ENCODE measurements around the gene CPZ.

The CPZ gene

DNA sequence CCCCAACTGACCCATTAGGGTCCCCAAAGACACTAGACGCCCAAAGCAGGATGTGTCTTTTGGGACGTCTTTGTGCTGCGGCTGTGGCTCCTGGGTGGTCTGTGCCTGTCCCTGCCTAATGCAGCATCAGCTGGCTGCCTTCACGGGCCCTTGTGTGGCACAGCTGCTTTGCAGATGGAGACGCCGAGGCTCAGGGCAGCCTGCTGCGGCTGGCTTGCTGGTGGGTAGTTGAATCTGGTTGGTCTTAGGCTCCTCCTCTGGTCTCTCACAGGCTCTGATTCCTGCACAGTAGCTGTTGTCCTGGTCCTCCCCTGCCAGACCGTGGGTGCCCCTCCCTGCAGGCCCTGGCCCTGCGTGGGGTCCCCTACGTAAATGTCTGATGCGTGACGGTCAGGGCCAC lies 8.1 kb downstream of the CPZ start:
- Histone ChIP-seq H3K4ac (ENCODE audit: low read depth, low read length) (no peak overlapping the region), H2AFZ (ENCODE audit: insufficient read depth, low read length, poor library complexity) (no peak overlapping the region), H2BK120ac (ENCODE audit: insufficient read depth, low read length, poor library complexity) (no peak overlapping the region), H4K12ac (ENCODE audit: low read depth, low read length) (no peak overlapping the region), H3K79me1 (ENCODE audit: low read length) (peaks cover 2% of the 10 kb centered on the region), H3K4me1 (ENCODE audit: control insufficient read depth in 1 of 2, insufficient read depth in 2 of 2, low read length in 2 of 2) (peaks cover 8 to 12% of the 10 kb centered on the region in 2 experiments), H3K27me3 (ENCODE audit: insufficient read depth, low read length) (no peaks in the 10 kb centered on the region), H3K4me3 (ENCODE audit: low read depth, low read length) (no peak overlapping the region), H2BK5ac (ENCODE audit: low read depth, low read length, poor library complexity) (no peak overlapping the region), H3K14ac (ENCODE audit: low read length) (no peak overlapping the region), H3K79me2 (ENCODE audit: control insufficient read depth, insufficient read depth, low read length, poor library complexity) (peaks cover 2% of the 10 kb centered on the region), H3K9ac (ENCODE audit: low read length) (no peak overlapping the region), H3K36me3 (ENCODE audit: control insufficient read depth in 1 of 2, insufficient read depth in 2 of 2, low read length in 2 of 2) (peaks cover 70 to 76% of the 10 kb centered on the region in 2 experiments), H2AK5ac (ENCODE audit: low read length) (no peak overlapping the region), H3K4me2 (ENCODE audit: low read length) (no peak overlapping the region), H4K8ac (ENCODE audit: low read depth, low read length) (no peak overlapping the region), H3K9me3 (ENCODE audit: insufficient read depth, low read depth, low read length) (no peaks in the 10 kb centered on the region), H3K18ac (ENCODE audit: low read length) (no peak overlapping the region), H3K23ac (ENCODE audit: low read length) (no peak overlapping the region), H3K27ac (ENCODE audit: low read depth, low read length) (no peak overlapping the region), H4K91ac (ENCODE audit: low read depth, low read length) (no peak overlapping the region), H2BK12ac (ENCODE audit: low read length) (no peak overlapping the region)
- WGBS (ENCODE audit: extremely low coverage, insufficient coverage, insufficient read length), result no CpG with 5 or more reads among the region's 12 CpGs
- DNase-seq, result no peak

- Histone ChIP-seq H3K4me3 (ENCODE audit: low read depth, low read length) (no peak overlapping the region), H2AFZ (ENCODE audit: insufficient read depth, low read length, poor library complexity) (no peak overlapping the region), H3K18ac (ENCODE audit: low read length) (no peak overlapping the region), H4K91ac (ENCODE audit: low read depth, low read length) (no peak overlapping the region), H2AK5ac (ENCODE audit: low read length) (no peak overlapping the region), H3K9me3 (ENCODE audit: insufficient read depth, low read depth, low read length) (no peaks in the 10 kb centered on the region), H3K4me1 (ENCODE audit: control insufficient read depth in 1 of 2, insufficient read depth in 2 of 2, low read length in 2 of 2) (peaks cover 8 to 11% of the 10 kb centered on the region in 2 experiments), H3K27me3 (ENCODE audit: insufficient read depth, low read length) (no peaks in the 10 kb centered on the region), H3K14ac (ENCODE audit: low read length) (no peak overlapping the region), H3K9ac (ENCODE audit: low read length) (no peak overlapping the region), H3K27ac (ENCODE audit: low read depth, low read length) (no peak overlapping the region), H4K12ac (ENCODE audit: low read depth, low read length) (no peak overlapping the region), H3K4me2 (ENCODE audit: low read length) (no peak overlapping the region), H3K79me1 (ENCODE audit: low read length) (peaks cover 2% of the 10 kb centered on the region), H2BK120ac (ENCODE audit: insufficient read depth, low read length, poor library complexity) (no peak overlapping the region), H4K8ac (ENCODE audit: low read depth, low read length) (no peak overlapping the region), H3K4ac (ENCODE audit: low read depth, low read length) (no peak overlapping the region), H2BK5ac (ENCODE audit: low read depth, low read length, poor library complexity) (no peak overlapping the region), H3K23ac (ENCODE audit: low read length) (no peak overlapping the region), H3K36me3 (ENCODE audit: control insufficient read depth in 1 of 2, insufficient read depth in 2 of 2, low read length in 2 of 2) (peaks cover 74 to 80% of the 10 kb centered on the region in 2 experiments), H3K79me2 (ENCODE audit: control insufficient read depth, insufficient read depth, low read length, poor library complexity) (peaks cover 2% of the 10 kb centered on the region), H2BK12ac (ENCODE audit: low read length) (no peak overlapping the region)
- DNase-seq, result no peak
- WGBS (ENCODE audit: extremely low coverage, insufficient coverage, insufficient read length), result no CpG with 5 or more reads among the region's 23 CpGs
Observed at GRCh38 chr4:8601086-8601485, 8.5 kb downstream of the CPZ start.

DNA sequence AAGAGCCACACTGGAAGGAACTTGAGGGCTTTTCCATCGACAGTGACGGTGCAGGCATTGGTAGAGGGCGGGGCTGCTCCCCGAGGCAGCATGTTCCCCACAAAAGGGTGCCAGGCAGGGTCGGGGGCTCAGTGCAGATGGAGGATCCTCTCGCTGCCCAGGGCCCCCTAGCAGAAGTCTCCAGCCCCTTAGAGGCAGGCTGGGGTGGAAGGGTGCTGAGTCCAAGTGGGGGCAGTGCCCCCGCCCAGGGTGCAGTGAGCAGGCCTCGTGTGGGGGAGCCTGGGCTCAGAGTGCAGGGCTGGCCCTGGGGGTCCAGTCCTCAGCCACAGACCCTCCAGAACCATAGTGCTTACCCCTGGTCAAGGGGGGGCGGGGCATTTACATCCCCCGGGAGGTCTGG lies 9.0 kb downstream of the CPZ start:
- WGBS (ENCODE audit: extremely low coverage, insufficient coverage, insufficient read length), result no CpG with 5 or more reads among the region's 10 CpGs
- Histone ChIP-seq H2BK5ac (ENCODE audit: low read depth, low read length, poor library complexity) (no peak overlapping the region), H2BK120ac (ENCODE audit: insufficient read depth, low read length, poor library complexity) (no peak overlapping the region), H3K4me3 (ENCODE audit: low read depth, low read length) (no peak overlapping the region), H2AK5ac (ENCODE audit: low read length) (no peak overlapping the region), H4K8ac (ENCODE audit: low read depth, low read length) (no peak overlapping the region), H3K27me3 (ENCODE audit: insufficient read depth, low read length) (no peaks in the 10 kb centered on the region), H4K91ac (ENCODE audit: low read depth, low read length) (no peak overlapping the region), H3K27ac (ENCODE audit: low read depth, low read length) (no peak overlapping the region), H2AFZ (ENCODE audit: insufficient read depth, low read length, poor library complexity) (no peak overlapping the region), H3K4me2 (ENCODE audit: low read length) (no peak overlapping the region), H2BK12ac (ENCODE audit: low read length) (no peak overlapping the region), H3K79me1 (ENCODE audit: low read length) (peaks cover 2% of the 10 kb centered on the region), H3K18ac (ENCODE audit: low read length) (no peak overlapping the region), H3K36me3 (ENCODE audit: control insufficient read depth in 1 of 2, insufficient read depth in 2 of 2, low read length in 2 of 2) (peaks cover 76 to 81% of the 10 kb centered on the region in 2 experiments), H3K23ac (ENCODE audit: low read length) (no peak overlapping the region), H3K9ac (ENCODE audit: low read length) (no peak overlapping the region), H3K14ac (ENCODE audit: low read length) (no peak overlapping the region), H3K79me2 (ENCODE audit: control insufficient read depth, insufficient read depth, low read length, poor library complexity) (peaks cover 2% of the 10 kb centered on the region), H3K4me1 (ENCODE audit: control insufficient read depth in 1 of 2, insufficient read depth in 2 of 2, low read length in 2 of 2) (peaks cover 8 to 10% of the 10 kb centered on the region in 2 experiments), H3K4ac (ENCODE audit: low read depth, low read length) (no peak overlapping the region), H4K12ac (ENCODE audit: low read depth, low read length) (peak overlapping the region; percentile 13), H3K9me3 (ENCODE audit: insufficient read depth, low read depth, low read length) (no peaks in the 10 kb centered on the region)
- DNase-seq, result no peak

DNA sequence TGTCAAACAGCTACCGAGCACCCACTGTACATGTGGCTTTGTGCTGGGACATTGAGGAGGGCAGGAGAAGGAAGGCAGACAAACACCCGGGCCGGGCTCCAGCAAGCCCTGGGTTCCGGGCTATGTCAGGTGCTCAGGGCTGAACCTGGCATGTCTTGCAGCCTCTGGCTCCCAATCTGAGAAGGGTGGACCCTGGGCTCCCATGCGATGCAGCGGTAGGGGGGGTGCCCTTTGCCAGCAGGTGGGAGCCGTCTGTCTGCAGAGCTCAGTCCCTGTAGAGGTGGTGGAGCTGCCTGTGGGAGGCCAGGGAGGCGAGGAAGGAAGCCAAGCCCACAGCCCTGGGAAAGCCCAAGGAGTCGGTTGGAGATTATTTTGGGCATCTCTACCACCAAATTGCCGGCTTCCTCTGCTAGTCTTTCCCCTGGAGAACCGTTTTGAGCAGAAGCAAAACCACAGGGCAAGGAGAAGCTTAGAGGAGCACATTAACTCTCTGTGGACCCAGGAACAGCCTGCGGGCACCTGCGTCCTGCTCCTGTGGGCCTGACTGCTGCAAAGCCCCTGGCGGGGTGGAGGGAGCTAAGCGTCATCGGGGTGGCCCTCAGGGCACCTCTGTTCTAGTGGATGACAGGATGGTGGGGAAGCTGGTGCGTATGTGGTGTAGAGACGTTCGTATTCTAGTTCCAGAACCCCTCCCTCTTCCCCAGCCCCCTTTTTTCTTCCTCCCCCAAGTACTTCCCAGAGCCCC lies 10.3 kb downstream of the CPZ start:
- no peaks in the 10 kb centered on the region for H3K79me2 ChIP-seq (ENCODE audit: control insufficient read depth, insufficient read depth, low read length, poor library complexity)
- peaks cover 77 to 80% of the 10 kb centered on the region in 2 experiments for H3K36me3 ChIP-seq (ENCODE audit: control insufficient read depth in 1 of 2, insufficient read depth in 2 of 2, low read length in 2 of 2)
- no peak overlapping the region for H4K91ac ChIP-seq (ENCODE audit: low read depth, low read length)
- no peak overlapping the region for H3K4me2 ChIP-seq (ENCODE audit: low read length)
- WGBS (ENCODE audit: extremely low coverage, insufficient coverage, insufficient read length), result no CpG with 5 or more reads among the region's 19 CpGs
- H3K9me3 ChIP-seq (ENCODE audit: insufficient read depth, low read depth, low read length), result no peaks in the 10 kb centered on the region
- no peak overlapping the region for H3K4me3 ChIP-seq (ENCODE audit: low read depth, low read length)
- H2BK12ac ChIP-seq (ENCODE audit: low read length), result no peak overlapping the region
- no peak overlapping the region for H4K8ac ChIP-seq (ENCODE audit: low read depth, low read length)
- no peak overlapping the region for H2BK120ac ChIP-seq (ENCODE audit: insufficient read depth, low read length, poor library complexity)
- no peak overlapping the region for H3K14ac ChIP-seq (ENCODE audit: low read length)
- H3K27ac ChIP-seq (ENCODE audit: low read depth, low read length), result no peak overlapping the region
- no peak overlapping the region for H2AFZ ChIP-seq (ENCODE audit: insufficient read depth, low read length, poor library complexity)
- no peak overlapping the region for H3K4ac ChIP-seq (ENCODE audit: low read depth, low read length)
- no peaks in the 10 kb centered on the region for H3K4me1 ChIP-seq (ENCODE audit: control insufficient read depth in 1 of 2, insufficient read depth in 2 of 2, low read length in 2 of 2)
- no peak overlapping the region for H2BK5ac ChIP-seq (ENCODE audit: low read depth, low read length, poor library complexity)
- H2AK5ac ChIP-seq (ENCODE audit: low read length), result no peak overlapping the region
- H3K18ac ChIP-seq (ENCODE audit: low read length), result no peak overlapping the region
- H3K9ac ChIP-seq (ENCODE audit: low read length), result no peak overlapping the region
- H4K12ac ChIP-seq (ENCODE audit: low read depth, low read length), result no peak overlapping the region
- H3K23ac ChIP-seq (ENCODE audit: low read length), result no peak overlapping the region
- DNase-seq, result no peak
- H3K27me3 ChIP-seq (ENCODE audit: insufficient read depth, low read length), result no peaks in the 10 kb centered on the region
- no peaks in the 10 kb centered on the region for H3K79me1 ChIP-seq (ENCODE audit: low read length)

Data from trophoblast cell (in vitro differentiated cells and primary cell).